Measurements from ENCODE around the gene SLC4A2.

Gene SLC4A2

DNA sequence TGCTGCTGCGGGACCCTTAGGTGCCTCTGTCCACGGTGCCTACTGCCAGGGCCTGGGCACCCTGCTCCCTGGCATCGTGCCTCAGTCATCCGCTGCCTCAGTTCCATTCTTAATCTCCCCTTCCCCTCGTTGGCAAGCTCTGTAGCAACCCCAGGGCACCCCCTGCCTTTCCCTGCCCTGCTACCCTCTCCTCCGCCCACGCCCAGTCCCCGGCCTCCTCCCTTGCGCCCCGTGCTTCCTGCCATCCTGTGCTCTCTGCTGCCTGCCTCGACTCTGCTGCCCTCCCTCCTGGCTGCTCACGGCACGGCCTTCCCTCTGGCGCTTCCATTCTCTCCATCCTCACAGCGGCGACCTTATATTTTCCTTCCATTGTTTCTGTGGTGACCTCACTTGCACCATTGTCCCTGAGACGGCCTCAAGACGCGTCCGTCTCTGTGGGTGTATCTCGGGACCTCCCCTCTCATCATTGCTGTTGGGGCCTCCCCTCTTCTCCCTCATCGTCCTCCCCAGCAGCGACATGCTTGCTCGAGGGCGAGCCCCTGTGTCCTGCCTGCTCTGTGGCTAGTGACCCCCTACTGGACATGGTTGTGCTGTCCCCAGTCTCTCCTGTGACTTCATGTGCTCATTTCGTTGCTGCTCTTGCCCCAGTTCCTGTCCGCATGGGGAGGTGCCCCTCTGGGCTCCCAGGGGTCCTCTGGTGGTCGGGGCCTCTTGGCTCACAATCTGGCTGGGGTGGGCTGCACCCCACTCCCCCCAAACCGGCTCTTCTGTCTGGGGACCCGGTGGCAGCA, 62.2 kb downstream of the SLC4A2 start:
- no peak overlapping the region for H3K4me3 ChIP-seq (ENCODE audit: insufficient read depth, low read depth, low read length, poor library complexity, severe bottlenecking)
- H3K27me3 ChIP-seq (replicated peaks; ENCODE audit: control insufficient read depth, insufficient read depth, low read length, poor library complexity, severe bottlenecking), result no peaks in the 10 kb centered on the region
- peaks cover 27% of the 10 kb centered on the region for H3K36me3 ChIP-seq (ENCODE audit: control insufficient read depth, insufficient read depth, low read length)
- no peaks in the 10 kb centered on the region for H3K9me3 ChIP-seq (ENCODE audit: control insufficient read depth, low read length)
- no peak overlapping the region for H3K27ac ChIP-seq (ENCODE audit: insufficient read depth, low read length, poor library complexity, severe bottlenecking)
- H3K4me1 ChIP-seq (ENCODE audit: control insufficient read depth, insufficient read depth, low read length, poor library complexity, severe bottlenecking), result peaks cover 16% of the 10 kb centered on the region
- DNase-seq, result no peak

DNA sequence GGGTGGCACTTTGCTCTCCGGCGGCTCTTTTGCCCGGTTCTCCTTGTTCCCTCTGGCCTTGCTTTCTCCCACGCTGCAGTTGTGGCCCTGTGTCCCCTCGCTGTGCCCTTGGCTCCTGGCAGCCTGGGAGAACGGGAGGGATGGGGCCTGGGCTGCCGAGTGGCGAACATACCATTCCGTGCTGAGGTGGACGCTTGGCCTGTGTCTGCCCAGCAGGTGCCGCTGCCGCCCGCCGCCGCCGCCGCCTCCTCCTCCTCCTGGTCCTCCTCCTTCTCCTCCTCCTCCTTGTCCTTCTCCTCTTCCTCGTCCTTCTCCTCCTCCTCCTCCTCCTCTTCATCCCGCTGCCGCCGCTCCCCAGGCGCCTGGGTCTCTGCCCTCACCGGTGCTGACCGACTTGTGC, 62.9 kb downstream of the SLC4A2 start:
- Histone ChIP-seq H3K9me3 (ENCODE audit: control insufficient read depth, low read length) (no peaks in the 10 kb centered on the region), H3K27ac (ENCODE audit: insufficient read depth, low read length, poor library complexity, severe bottlenecking) (no peak overlapping the region), H3K36me3 (ENCODE audit: control insufficient read depth, insufficient read depth, low read length) (peaks cover 27% of the 10 kb centered on the region), H3K4me1 (ENCODE audit: control insufficient read depth, insufficient read depth, low read length, poor library complexity, severe bottlenecking) (peaks cover 11% of the 10 kb centered on the region), H3K27me3 (replicated peaks; ENCODE audit: control insufficient read depth, insufficient read depth, low read length, poor library complexity, severe bottlenecking) (no peaks in the 10 kb centered on the region), H3K4me3 (ENCODE audit: insufficient read depth, low read depth, low read length, poor library complexity, severe bottlenecking) (no peak overlapping the region)
- DNase-seq, result no peak

DNA sequence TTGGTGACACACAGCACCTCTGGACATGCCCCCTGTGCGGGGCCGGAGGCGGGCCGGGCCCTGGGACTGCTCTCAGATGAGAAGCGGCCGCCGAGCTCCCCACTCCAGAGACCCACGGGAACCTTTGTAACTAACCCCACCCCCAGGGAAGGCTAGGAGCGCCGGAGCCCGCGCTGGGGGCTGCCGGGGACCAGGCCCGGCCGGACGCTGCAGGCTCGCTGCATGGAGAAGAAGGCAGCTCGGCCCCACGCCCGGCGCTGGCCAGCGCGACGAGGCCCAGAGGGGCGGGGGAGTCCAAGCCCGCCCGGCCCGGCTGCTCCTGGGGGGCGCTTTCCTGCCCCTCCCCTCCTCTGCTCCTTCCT, 63.4 kb downstream of the SLC4A2 start:
- Histone ChIP-seq H3K27me3 (replicated peaks; ENCODE audit: control insufficient read depth, insufficient read depth, low read length, poor library complexity, severe bottlenecking) (no peaks in the 10 kb centered on the region), H3K36me3 (ENCODE audit: control insufficient read depth, insufficient read depth, low read length) (peaks cover 27% of the 10 kb centered on the region), H3K27ac (ENCODE audit: insufficient read depth, low read length, poor library complexity, severe bottlenecking) (no peak overlapping the region), H3K4me1 (ENCODE audit: control insufficient read depth, insufficient read depth, low read length, poor library complexity, severe bottlenecking) (peaks cover 6% of the 10 kb centered on the region), H3K4me3 (ENCODE audit: insufficient read depth, low read depth, low read length, poor library complexity, severe bottlenecking) (no peak overlapping the region), H3K9me3 (ENCODE audit: control insufficient read depth, low read length) (no peaks in the 10 kb centered on the region)
- no peak for DNase-seq

DNA sequence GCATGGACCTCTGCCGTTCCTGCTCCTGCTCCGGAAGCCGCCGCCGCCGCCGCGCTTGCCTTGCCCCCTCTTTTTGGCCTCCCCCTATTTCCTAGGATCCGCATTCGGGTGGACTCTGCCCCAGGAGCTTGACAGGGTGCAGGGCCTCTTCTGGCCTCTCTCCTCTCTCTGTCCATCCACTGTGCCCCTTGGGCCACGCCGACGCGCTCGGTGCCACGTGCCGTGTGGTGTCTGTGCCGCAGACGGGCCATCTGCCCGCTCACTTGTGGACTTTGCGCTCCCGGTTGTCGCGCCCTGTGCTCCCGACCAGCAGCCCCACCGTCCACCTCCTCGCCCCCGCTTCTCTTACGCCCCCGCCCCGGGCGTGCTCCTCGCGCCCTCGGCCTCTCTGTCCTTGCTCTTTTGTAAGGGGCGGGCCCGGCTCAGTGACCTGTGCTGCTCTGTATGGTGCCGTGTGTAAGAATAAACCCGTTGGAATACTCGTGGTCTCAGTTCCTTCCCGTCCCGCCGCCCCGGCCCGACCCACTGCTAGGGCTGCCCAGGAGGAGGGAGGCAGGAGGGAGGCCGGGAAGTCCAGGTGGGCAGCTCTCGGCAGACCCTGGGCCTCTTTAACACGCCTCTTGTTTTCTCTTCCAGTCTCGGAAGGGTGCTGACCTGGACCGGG, 63.9 kb downstream of the SLC4A2 start:
- Histone ChIP-seq H3K4me1 (ENCODE audit: control insufficient read depth, insufficient read depth, low read length, poor library complexity, severe bottlenecking) (peaks cover 1% of the 10 kb centered on the region), H3K36me3 (ENCODE audit: control insufficient read depth, insufficient read depth, low read length) (peaks cover 27% of the 10 kb centered on the region), H3K4me3 (ENCODE audit: insufficient read depth, low read depth, low read length, poor library complexity, severe bottlenecking) (no peak overlapping the region), H3K27me3 (replicated peaks; ENCODE audit: control insufficient read depth, insufficient read depth, low read length, poor library complexity, severe bottlenecking) (no peaks in the 10 kb centered on the region), H3K9me3 (ENCODE audit: control insufficient read depth, low read length) (no peaks in the 10 kb centered on the region), H3K27ac (ENCODE audit: insufficient read depth, low read length, poor library complexity, severe bottlenecking) (no peak overlapping the region)
- DNase-seq, result no peak

DNA sequence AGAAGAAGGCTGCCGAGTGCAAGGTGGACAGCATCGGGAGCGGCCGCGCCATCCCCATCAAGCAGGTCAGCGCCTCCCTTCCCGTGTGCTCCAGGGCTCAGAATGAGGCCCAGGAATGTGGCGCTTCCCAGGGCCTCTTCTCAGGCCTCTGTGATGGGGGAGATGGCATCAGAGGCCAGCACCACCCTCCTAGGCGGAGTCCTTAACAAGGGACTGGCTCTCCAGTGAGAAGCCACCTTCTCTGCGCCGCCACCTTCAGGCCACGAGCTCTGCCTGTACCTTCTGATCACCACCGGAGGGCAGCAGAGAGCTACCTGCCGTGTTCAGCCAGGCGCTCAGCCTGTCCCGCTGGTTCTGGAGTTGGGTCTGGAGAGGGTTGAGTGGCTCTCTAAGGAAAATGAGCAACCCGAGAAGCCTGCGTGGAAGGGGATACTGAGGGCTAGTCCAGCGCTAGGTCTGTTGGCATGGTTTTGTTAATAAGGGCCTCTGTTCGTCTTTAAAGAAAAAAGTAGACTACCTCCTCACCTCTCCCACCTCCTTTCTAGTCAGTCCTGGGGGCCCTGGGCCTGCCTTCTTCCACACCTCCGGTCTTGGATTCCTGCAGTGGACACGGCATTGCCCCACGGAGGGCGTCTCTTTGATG, 64.6 kb downstream of the SLC4A2 start:
- DNase-seq, result peak; percentile 62 to 74 (median 69)
- Histone ChIP-seq H3K4me1 (ENCODE audit: control insufficient read depth, insufficient read depth, low read length, poor library complexity, severe bottlenecking) (no peaks in the 10 kb centered on the region), H3K4me3 (ENCODE audit: insufficient read depth, low read depth, low read length, poor library complexity, severe bottlenecking) (no peak overlapping the region), H3K27ac (ENCODE audit: insufficient read depth, low read length, poor library complexity, severe bottlenecking) (no peak overlapping the region), H3K9me3 (ENCODE audit: control insufficient read depth, low read length) (no peaks in the 10 kb centered on the region), H3K36me3 (ENCODE audit: control insufficient read depth, insufficient read depth, low read length) (peaks cover 26% of the 10 kb centered on the region), H3K27me3 (replicated peaks; ENCODE audit: control insufficient read depth, insufficient read depth, low read length, poor library complexity, severe bottlenecking) (no peaks in the 10 kb centered on the region)

DNA sequence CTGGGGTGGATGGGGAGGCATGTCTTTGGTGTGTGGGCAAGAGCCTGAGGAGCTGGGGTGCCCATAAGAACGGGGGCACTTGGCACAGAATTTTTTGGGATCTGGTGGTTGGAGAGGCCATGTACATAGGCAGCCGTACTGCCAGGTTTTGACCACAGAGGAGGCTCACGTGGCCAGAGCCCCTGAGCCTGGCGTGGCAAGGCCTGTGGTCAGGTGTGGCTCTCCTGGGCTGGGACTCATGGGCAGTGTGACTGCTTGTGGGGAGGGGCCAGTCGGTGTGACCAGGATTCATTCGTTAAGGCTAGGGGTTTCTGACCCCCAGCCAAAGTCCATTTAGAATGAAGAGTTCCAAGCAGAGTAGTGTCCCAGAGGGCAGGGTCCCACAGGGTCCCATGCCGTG, 65.1 kb downstream of the SLC4A2 start:
- Histone ChIP-seq H3K27me3 (replicated peaks; ENCODE audit: control insufficient read depth, insufficient read depth, low read length, poor library complexity, severe bottlenecking) (no peaks in the 10 kb centered on the region), H3K36me3 (ENCODE audit: control insufficient read depth, insufficient read depth, low read length) (peaks cover 24% of the 10 kb centered on the region)

DNA sequence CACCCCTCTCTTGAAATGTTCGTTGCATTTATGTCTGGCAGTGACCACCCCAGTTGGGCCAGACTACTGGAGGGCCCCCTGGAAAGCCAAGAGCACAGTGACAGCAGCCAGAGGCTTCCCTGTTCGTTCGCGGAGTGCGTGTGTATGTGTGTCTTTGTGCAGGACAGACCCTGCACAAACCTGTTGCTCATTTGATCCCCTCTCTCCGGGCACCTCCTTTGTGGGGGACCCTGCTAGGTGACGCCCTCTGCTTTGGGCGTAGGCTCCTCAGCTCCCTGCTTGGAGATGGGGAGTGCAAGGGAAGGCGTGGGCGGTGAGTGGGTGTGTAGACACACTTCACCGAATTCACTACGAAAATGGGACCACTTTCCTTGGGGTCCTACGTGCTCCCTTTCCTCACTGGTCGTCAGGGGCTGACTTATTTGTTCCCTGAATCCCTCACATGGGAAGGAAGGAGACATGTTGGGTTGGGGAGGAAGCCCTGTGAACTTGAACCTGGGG, 65.6 kb downstream of the SLC4A2 start:
- H3K4me1 ChIP-seq (ENCODE audit: control insufficient read depth, insufficient read depth, low read length, poor library complexity, severe bottlenecking), result no peaks in the 10 kb centered on the region
- H3K36me3 ChIP-seq (ENCODE audit: control insufficient read depth, insufficient read depth, low read length), result peaks cover 24% of the 10 kb centered on the region
- no peak for DNase-seq
- H3K27me3 ChIP-seq (replicated peaks; ENCODE audit: control insufficient read depth, insufficient read depth, low read length, poor library complexity, severe bottlenecking), result no peaks in the 10 kb centered on the region
- H3K27ac ChIP-seq (ENCODE audit: insufficient read depth, low read length, poor library complexity, severe bottlenecking), result no peak overlapping the region
- H3K4me3 ChIP-seq (ENCODE audit: insufficient read depth, low read depth, low read length, poor library complexity, severe bottlenecking), result no peak overlapping the region
- H3K9me3 ChIP-seq (ENCODE audit: control insufficient read depth, low read length), result no peaks in the 10 kb centered on the region

More for the DNA sequence above, 65.1 kb downstream of the SLC4A2 start:
- Histone ChIP-seq H3K4me3 (ENCODE audit: insufficient read depth, low read depth, low read length, poor library complexity, severe bottlenecking) (no peak overlapping the region), H3K27ac (ENCODE audit: insufficient read depth, low read length, poor library complexity, severe bottlenecking) (no peak overlapping the region), H3K9me3 (ENCODE audit: control insufficient read depth, low read length) (no peaks in the 10 kb centered on the region), H3K4me1 (ENCODE audit: control insufficient read depth, insufficient read depth, low read length, poor library complexity, severe bottlenecking) (no peaks in the 10 kb centered on the region)
- no peak for DNase-seq

DNA sequence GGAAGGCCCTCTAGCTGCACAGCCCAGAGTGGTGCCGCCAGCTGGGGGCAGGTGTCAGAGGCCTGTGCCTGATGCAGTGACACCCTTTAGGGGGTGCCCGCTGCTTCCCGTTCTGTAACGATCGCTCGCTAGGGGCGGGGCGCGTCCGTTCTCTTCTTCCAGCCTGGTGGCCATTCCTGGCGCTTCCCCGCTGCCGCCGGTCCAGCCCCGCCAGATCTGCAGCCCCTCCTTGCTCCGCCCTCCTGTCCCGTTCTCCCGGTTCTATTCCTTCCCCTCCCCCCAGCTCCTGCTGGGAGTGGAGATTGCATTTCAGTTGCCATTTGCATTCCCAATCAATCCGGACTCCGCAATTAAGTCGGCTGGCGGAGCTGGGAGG, 66.1 kb downstream of the SLC4A2 start:
- no peak for DNase-seq
- no peaks in the 10 kb centered on the region for H3K9me3 ChIP-seq (ENCODE audit: control insufficient read depth, low read length)
- H3K27ac ChIP-seq (ENCODE audit: insufficient read depth, low read length, poor library complexity, severe bottlenecking), result no peak overlapping the region
- peaks cover 25% of the 10 kb centered on the region for H3K36me3 ChIP-seq (ENCODE audit: control insufficient read depth, insufficient read depth, low read length)
- no peak overlapping the region for H3K4me3 ChIP-seq (ENCODE audit: insufficient read depth, low read depth, low read length, poor library complexity, severe bottlenecking)
- H3K4me1 ChIP-seq (ENCODE audit: control insufficient read depth, insufficient read depth, low read length, poor library complexity, severe bottlenecking), result no peaks in the 10 kb centered on the region
- H3K27me3 ChIP-seq (replicated peaks; ENCODE audit: control insufficient read depth, insufficient read depth, low read length, poor library complexity, severe bottlenecking), result no peaks in the 10 kb centered on the region

DNA sequence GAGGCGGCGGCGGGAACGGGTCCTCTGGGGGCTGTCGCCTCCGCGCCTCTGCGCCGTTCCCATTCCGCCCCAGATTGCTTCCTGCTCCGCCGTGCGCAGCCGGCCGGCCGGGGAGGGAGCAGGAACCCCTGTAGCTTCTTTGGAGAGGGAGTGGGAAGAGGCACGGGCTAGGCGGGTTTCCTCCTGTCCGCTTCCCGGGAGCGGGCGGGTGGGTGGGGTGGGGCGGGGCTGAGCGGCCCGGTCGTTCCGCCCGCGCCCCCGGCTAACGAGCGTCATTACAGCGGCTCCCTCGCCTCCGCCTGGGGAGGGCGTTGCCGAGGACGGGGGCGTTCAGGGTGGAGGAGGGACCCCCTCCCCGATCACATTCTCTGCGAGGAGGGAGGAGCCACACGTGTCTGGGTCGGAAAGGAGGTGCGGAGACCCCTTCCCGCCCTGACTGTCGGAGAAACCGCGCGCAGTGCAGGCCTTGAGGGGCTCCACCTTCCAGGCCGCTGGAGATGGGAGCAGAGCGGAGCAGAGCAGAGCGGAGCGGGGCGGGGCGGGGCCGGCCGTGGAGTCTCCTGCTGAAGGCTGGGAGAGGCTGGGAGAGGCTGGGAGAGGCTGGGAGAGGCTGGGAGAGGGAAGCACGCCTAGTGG, 66.6 kb downstream of the SLC4A2 start:
- Histone ChIP-seq H3K4me1 (ENCODE audit: control insufficient read depth, insufficient read depth, low read length, poor library complexity, severe bottlenecking) (no peaks in the 10 kb centered on the region), H3K9me3 (ENCODE audit: control insufficient read depth, low read length) (no peaks in the 10 kb centered on the region), H3K36me3 (ENCODE audit: control insufficient read depth, insufficient read depth, low read length) (peaks cover 24% of the 10 kb centered on the region), H3K27ac (ENCODE audit: insufficient read depth, low read length, poor library complexity, severe bottlenecking) (no peak overlapping the region), H3K4me3 (ENCODE audit: insufficient read depth, low read depth, low read length, poor library complexity, severe bottlenecking) (no peak overlapping the region), H3K27me3 (replicated peaks; ENCODE audit: control insufficient read depth, insufficient read depth, low read length, poor library complexity, severe bottlenecking) (no peaks in the 10 kb centered on the region)
- no peak for DNase-seq
